PC-3 (cell line): Measurements from ENCODE around the gene GHRL. TPM values are rescaled to one million over a fixed set of nuclear protein-coding genes. Genes with fewer than 3 reads are reported as not detected.

Experiments
- ATAC-seq: fragments of 200-7000 bp; cut with Tn5 transposase; 2 replicates; pipeline ENCODE4 v1.9.1; 2020; ENCODE audit warnings: mild to moderate bottlenecking, moderate library complexity
- BruUV-seq: library from RNA; stranded (reverse); fragments of 400-500 nt; replicated peaks from 2 replicates; lab custom pipeline; 2021; lab: Mats Ljungman, UMichigan
- CTCF ChIA-PET: fragments of 300-600 bp; sonication (Branson Sonifier 250); formaldehyde crosslinking; loops from one replicate; lab custom pipeline; 2022; ENCODE audit warnings: antibody characterized with exemption; lab: Charles Lee
- POLR2A ChIA-PET: fragments of 300-600 bp; sonication (Branson Sonifier 250); formaldehyde crosslinking; loops from one replicate; lab custom pipeline; 2022; ENCODE audit warnings: antibody characterized with exemption; ENCODE audit not compliant: unreplicated experiment; lab: Charles Lee
- DNase-seq: peaks from one replicate; pipeline ENCODE4 v3.0.0-alpha.2; 2015
- H2AFZ ChIP-seq: fragments of 300-600 bp; sonication (generic); 2 replicates; pipeline ENCODE4 v1.6.0; 2016; ENCODE audit warnings: antibody characterized with exemption, low read length
- H3F3A ChIP-seq: fragments of 300-600 bp; sonication (generic); one replicate; pipeline ENCODE4 v1.6.0; 2017; ENCODE audit warnings: antibody characterized with exemption, low read length, control low read depth, mild to moderate bottlenecking; ENCODE audit not compliant: unreplicated experiment
- H3K27ac ChIP-seq: fragments of 300-600 bp; sonication (generic); 2 replicates; pipeline ENCODE4 v1.5.1; 2016; ENCODE audit warnings: mild to moderate bottlenecking, low read length
- H3K27me3 ChIP-seq: fragments of 300-600 bp; sonication (generic); 2 replicates; pipeline ENCODE4 v1.6.1; 2016; ENCODE audit warnings: low read length, mixed read lengths
- H3K36me3 ChIP-seq: fragments of 300-600 bp; sonication (generic); 2 replicates; pipeline ENCODE4 v1.6.1; 2016; ENCODE audit warnings: low read depth, mixed run types, low read length, mixed read lengths
- H3K4me1 ChIP-seq: fragments of 300-600 bp; sonication (generic); 2 replicates; pipeline ENCODE4 v1.5.1; 2016; ENCODE audit warnings: low read length; ENCODE audit not compliant: insufficient read depth
- H3K4me2 ChIP-seq: fragments of 300-600 bp; sonication (generic); 2 replicates; pipeline ENCODE4 v1.6.0; 2016; ENCODE audit warnings: low read length
- H3K4me3 ChIP-seq: fragments of 300-600 bp; sonication (generic); 2 replicates; pipeline ENCODE4 v1.5.1; 2016; ENCODE audit warnings: mild to moderate bottlenecking, low read length, mixed read lengths
- H3K79me2 ChIP-seq: fragments of 300-600 bp; sonication (generic); 2 replicates; pipeline ENCODE4 v1.6.1; 2017; ENCODE audit warnings: low read length, mixed read lengths
- H3K9ac ChIP-seq: fragments of 300-600 bp; sonication (generic); 2 replicates; pipeline ENCODE4 v1.6.0; 2016; ENCODE audit warnings: mild to moderate bottlenecking, low read length
- H3K9me2 ChIP-seq: fragments of 300-600 bp; sonication (generic); replicated peaks from 2 replicates; pipeline ENCODE4 v1.6.1; 2016; ENCODE audit warnings: mixed run types, low read length, mixed read lengths
- H3K9me3 ChIP-seq: fragments of 300-600 bp; sonication (generic); 2 replicates; pipeline ENCODE4 v1.6.1; 2016; ENCODE audit warnings: low read length, mixed read lengths
- H4K20me1 ChIP-seq: fragments of 300-600 bp; sonication (generic); 2 replicates; pipeline ENCODE4 v1.6.1; 2016; ENCODE audit warnings: low read length, mixed read lengths
- EZH2 ChIP-seq: fragments of 300-600 bp; sonication (generic); IDR thresholded peaks from one replicate; pipeline ENCODE4 v1.6.1; 2017; ENCODE audit warnings: antibody characterized with exemption, mild to moderate bottlenecking, low read length; ENCODE audit not compliant: unreplicated experiment
- EZH2phosphoT487 ChIP-seq: fragments of 300-600 bp; sonication (generic); IDR thresholded peaks from 2 replicates; pipeline ENCODE4 v1.6.1; 2018; ENCODE audit warnings: mild to moderate bottlenecking, antibody characterized with exemption, low read length, borderline replicate concordance
- intact Hi-C: fragments of 100-400 bp; cut with micrococcal nuclease; formaldehyde crosslinking; loops from 2 replicates; pipeline ENCODE4 v1.9.0; 2023
- total RNA-seq: library from RNA; depleted of rRNA; stranded (reverse); fragments of >200 nt; gene quantifications from 2 replicates; pipeline ENCODE4 v1.2.3, GENCODE V29; 2014
- TF ChIP-seq, protein P1 (sequence below): fragments of 300-600 bp; sonication (generic); conservative IDR thresholded peaks from 2 replicates; pipeline ENCODE4 v1.5.1; 2017; ENCODE audit warnings: antibody characterized with exemption, low read depth, mild to moderate bottlenecking, low read length

Gene GHRL
- total RNA-seq, 1 experiment from 2014 or later = not detected

DNA sequence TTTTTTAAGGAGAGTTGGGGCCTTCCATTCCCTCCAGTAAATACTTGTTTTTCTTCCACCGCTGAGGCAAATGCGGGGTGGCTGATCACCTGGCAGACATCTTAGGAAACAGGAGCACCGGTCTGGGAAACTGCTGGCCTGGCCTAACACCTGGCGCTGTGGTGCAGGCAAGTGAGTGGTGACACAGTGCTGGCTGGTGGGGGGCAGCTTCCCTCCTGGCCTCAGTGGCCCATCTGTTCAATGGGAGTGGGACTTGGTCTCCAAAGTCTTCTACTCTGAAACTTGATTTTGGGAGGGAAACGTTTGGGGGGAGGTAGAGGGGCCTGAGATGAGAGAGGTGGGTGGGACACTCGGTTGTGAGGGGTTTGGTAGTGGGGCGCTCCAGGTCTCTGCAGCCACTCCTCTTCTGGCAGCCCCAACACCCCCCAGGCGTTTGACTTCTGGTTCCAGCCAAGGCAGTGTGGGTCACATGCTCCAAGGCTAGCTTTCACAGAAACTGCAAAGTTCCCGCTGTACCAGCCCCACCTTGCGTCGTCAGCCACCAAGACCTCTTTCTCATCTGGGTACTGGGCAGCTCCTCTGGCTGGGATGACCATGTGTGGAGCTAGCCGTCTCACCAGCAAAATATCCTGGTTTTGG, 4.7 kb downstream of the GHRL start:
- no peaks in the 10 kb centered on the region for H3K27me3 ChIP-seq
- H3K9me2 ChIP-seq = no peaks in the 10 kb centered on the region
- H3K9me3 ChIP-seq = no peaks in the 10 kb centered on the region
- no peak for ATAC-seq
- no peaks in the 10 kb centered on the region for H3F3A ChIP-seq
- H3K36me3 ChIP-seq = peaks cover 12% of the 10 kb centered on the region; the same call in 1 of the 2 replicates
- CTCF ChIA-PET = no interaction called here
- peaks cover 12% of the 10 kb centered on the region for H3K4me1 ChIP-seq
- H3K4me2 ChIP-seq = no peak overlapping the region
- H4K20me1 ChIP-seq = no peaks in the 10 kb centered on the region
- H3K4me3 ChIP-seq = no peak overlapping the region
- no peak for DNase-seq
- BruUV-seq = no TSS peak
- no peak overlapping the region for H3K27ac ChIP-seq
- no peak overlapping the region for H3K9ac ChIP-seq
- no peaks in the 10 kb centered on the region for H3K79me2 ChIP-seq
- intact Hi-C loops = loop anchor here (10.0 kb wide), 1 partner anchor 443 kb away; the partner anchor contains the start of gene RPUSD3
- H2AFZ ChIP-seq = no peak overlapping the region
- POLR2A ChIA-PET = no interaction called here
- TF ChIP-seq, protein P1, sequence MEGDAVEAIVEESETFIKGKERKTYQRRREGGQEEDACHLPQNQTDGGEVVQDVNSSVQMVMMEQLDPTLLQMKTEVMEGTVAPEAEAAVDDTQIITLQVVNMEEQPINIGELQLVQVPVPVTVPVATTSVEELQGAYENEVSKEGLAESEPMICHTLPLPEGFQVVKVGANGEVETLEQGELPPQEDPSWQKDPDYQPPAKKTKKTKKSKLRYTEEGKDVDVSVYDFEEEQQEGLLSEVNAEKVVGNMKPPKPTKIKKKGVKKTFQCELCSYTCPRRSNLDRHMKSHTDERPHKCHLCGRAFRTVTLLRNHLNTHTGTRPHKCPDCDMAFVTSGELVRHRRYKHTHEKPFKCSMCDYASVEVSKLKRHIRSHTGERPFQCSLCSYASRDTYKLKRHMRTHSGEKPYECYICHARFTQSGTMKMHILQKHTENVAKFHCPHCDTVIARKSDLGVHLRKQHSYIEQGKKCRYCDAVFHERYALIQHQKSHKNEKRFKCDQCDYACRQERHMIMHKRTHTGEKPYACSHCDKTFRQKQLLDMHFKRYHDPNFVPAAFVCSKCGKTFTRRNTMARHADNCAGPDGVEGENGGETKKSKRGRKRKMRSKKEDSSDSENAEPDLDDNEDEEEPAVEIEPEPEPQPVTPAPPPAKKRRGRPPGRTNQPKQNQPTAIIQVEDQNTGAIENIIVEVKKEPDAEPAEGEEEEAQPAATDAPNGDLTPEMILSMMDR = no peak

- no peak overlapping the region for H3K9ac ChIP-seq
- no peak overlapping the region for H3K27ac ChIP-seq
- H3K36me3 ChIP-seq = peaks cover 15% of the 10 kb centered on the region
- H3K27me3 ChIP-seq = no peaks in the 10 kb centered on the region
- H2AFZ ChIP-seq = no peak overlapping the region
- no peaks in the 10 kb centered on the region for H4K20me1 ChIP-seq
- intact Hi-C loops = loop anchor here (10.0 kb wide), 1 partner anchor 442 kb away; the partner anchor contains the start of gene RPUSD3
- H3F3A ChIP-seq = no peaks in the 10 kb centered on the region
- TF ChIP-seq, protein P1 = peak; percentile 88
- no peak for TF ChIP-seq EZH2phosphoT487
- H3K4me1 ChIP-seq = peaks cover 12% of the 10 kb centered on the region
- ATAC-seq (peak; percentile 77), DNase-seq (peak; percentile 88)
- no peaks in the 10 kb centered on the region for H3K79me2 ChIP-seq
- no TSS peak for BruUV-seq
- H3K9me2 ChIP-seq = no peaks in the 10 kb centered on the region
- no peaks in the 10 kb centered on the region for H3K9me3 ChIP-seq
- 0 out of 2 replicates have a peak overlapping the region, but pooled peaks have one; percentile 12 for H3K4me2 ChIP-seq
- ChIA-PET CTCF (interaction anchor here (0.5 to 1.1 kb wide), 5 partner anchors 145 to 638 kb away, joined by 3 to 4 read pairs (median 4); partner anchors contain the start of gene VHL), POLR2A (interaction anchor here (0.6 kb wide), 1 partner anchor 33 kb away, joined by 3 read pairs; no protein-coding TSS in a partner anchor)
- no peak overlapping the region for H3K4me3 ChIP-seq
Observed at GRCh38 chr3:10286596-10287295, 6.0 kb downstream of the GHRL start.

DNA sequence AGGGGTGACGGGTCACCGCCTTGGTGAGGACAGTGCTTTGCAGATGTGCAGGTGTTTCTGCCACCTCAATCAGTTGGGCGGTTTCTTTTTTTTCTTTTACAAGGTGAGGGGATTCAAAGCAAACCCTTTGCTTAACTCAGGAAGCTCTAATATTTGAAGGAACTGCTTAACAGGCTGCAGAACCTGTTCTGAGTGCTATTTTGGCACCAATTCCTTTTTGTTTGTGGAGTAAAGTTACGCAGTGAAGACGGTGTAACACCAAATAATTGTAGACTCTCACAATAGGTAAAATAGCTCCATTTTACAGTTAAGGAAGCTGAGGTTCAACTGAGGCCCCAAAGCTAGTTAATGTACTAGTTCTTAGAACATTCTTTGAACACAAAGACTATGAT, 6.6 kb downstream of the GHRL start:
- no TSS peak for BruUV-seq
- ATAC-seq (peak; percentile 20), DNase-seq (peak; percentile 52)
- H3K9ac ChIP-seq = no peak overlapping the region
- H3K79me2 ChIP-seq = no peaks in the 10 kb centered on the region
- no peaks in the 10 kb centered on the region for H3K9me2 ChIP-seq
- no peaks in the 10 kb centered on the region for H3K27me3 ChIP-seq
- peaks cover 12% of the 10 kb centered on the region for H3K4me1 ChIP-seq
- intact Hi-C loops = loop anchor here (10.0 kb wide), 1 partner anchor 441 kb away; the partner anchor contains the start of gene RPUSD3
- 0 out of 2 replicates have a peak overlapping the region, but pooled peaks have one; percentile 12 for H3K4me2 ChIP-seq
- H3F3A ChIP-seq = no peaks in the 10 kb centered on the region
- H3K9me3 ChIP-seq = no peaks in the 10 kb centered on the region
- H3K36me3 ChIP-seq = peaks cover 15% of the 10 kb centered on the region
- H3K4me3 ChIP-seq = no peak overlapping the region
- TF ChIP-seq EZH2 (no peak), EZH2phosphoT487 (no peak)
- TF ChIP-seq, protein P1 = no peak
- no peaks in the 10 kb centered on the region for H4K20me1 ChIP-seq
- no peak overlapping the region for H2AFZ ChIP-seq
- no peak overlapping the region for H3K27ac ChIP-seq
- ChIA-PET CTCF (interaction anchor here (0.5 to 1.1 kb wide), 4 partner anchors 145 to 637 kb away, joined by 3 to 4 read pairs (median 4); partner anchors contain the start of gene VHL), POLR2A (interaction anchor here (0.6 kb wide), 1 partner anchor 34 kb away, joined by 3 read pairs; no protein-coding TSS in a partner anchor)
